GM18951 (cell line): ENCODE results near the gene ARHGEF26.

ENCODE experiments used
- POLR2A ChIP-seq: IDR thresholded peaks from 4 replicates; pipeline ENCODE4 v1.6.1; 2011; ENCODE audit warnings: mild to moderate bottlenecking; ENCODE audit not compliant: insufficient read length, insufficient read depth; ENCODE audit errors: extremely low read depth
- in situ Hi-C: fragments of 300-500 bp; cut with MboI; formaldehyde crosslinking; loops from one replicate; pipeline ENCODE4 v1.12.0; 2022; ENCODE audit warnings: low sequenced_read_pairs, mixed read lengths, inconsistent platforms; ENCODE audit not compliant: unreplicated experiment

The ARHGEF26 gene

DNA sequence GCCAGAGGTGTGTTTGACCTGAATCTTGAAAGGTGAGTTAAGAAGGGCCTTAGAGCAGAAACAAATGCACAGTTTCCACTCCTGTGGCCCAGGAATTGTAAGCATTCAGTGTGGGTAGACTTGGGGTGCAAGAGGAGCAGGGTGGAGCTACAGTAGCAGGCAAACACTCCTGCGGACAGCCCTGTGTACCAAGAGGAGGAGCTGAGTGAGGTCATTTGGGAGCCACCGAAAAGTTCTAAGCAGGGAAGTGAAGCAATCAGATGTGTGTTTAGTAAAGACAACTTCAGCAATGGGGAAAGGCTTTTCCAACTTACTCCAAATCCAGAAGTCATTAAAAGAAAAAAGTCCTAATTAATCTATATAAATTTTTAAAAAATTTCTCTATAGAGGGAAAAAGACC, 99.3 kb downstream of the ARHGEF26 start:
- TF ChIP-seq POLR2A, result no peak
- in situ Hi-C loops, result no loop called here

GRCh38 chr3:154223519-154223918, 102.3 kb downstream of the ARHGEF26 start:
- no peak for TF ChIP-seq POLR2A
- in situ Hi-C loops, result no loop called here

DNA sequence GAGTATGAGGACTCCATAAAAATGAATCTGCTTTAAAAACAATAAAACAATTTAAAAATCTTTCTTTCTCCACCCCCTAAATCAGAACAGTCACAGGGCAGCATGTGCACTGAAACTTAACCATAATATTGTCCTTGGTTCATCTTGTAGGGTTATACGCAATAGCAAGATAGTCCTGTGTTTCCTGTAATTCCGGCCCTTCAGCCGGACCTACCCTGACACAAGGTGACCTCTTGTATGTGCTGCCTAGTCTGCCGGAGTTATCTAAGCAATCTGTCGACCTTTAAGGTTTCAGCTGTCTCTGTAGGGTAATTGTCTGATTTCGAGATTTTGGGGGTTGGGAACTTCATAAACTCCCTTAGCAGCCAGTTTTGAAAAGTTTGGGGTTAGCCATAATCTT, 103.2 kb downstream of the ARHGEF26 start:
- in situ Hi-C loops, result no loop called here
- TF ChIP-seq POLR2A, result no peak

DNA sequence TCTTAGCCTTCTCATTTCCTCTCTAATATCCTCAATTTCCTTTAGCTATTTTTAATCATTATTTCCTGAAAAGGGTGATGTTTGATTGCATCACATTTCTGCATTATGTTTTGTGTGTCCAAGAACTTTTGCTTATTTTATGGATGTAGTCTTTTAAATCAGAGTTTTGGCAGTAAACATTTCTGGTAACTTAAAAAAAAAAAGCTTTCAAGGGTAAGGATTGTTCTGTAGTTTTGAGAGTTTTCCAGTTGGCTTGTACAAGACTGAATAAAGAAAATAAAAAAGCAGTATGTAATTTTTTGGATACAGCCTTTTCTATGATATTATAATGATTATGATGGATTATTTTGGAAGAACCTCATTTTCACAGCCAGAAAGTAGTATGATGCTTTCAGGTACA, 103.7 kb downstream of the ARHGEF26 start:
- TF ChIP-seq POLR2A, result no peak
- in situ Hi-C loops, result no loop called here

DNA sequence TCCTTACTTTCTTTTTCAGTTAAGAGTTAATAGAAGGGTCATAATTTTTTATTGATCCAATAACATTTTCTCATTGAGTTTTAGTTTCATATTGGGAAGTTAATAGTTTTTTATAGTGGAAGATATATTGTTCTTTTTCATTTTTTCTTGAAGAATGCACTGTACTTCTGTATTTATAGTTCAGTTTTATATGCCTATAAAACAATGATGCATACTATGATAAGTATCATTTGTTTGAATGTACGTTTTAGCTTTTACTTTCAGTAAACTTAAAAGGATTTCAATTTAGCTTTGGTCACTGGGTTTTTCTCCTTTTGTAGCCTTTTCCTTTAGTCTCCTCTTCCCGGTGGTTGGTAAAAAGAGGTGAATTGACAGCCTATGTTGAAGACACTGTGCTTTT, 104.3 kb downstream of the ARHGEF26 start:
- in situ Hi-C loops, result no loop called here
- TF ChIP-seq POLR2A, result no peak

DNA sequence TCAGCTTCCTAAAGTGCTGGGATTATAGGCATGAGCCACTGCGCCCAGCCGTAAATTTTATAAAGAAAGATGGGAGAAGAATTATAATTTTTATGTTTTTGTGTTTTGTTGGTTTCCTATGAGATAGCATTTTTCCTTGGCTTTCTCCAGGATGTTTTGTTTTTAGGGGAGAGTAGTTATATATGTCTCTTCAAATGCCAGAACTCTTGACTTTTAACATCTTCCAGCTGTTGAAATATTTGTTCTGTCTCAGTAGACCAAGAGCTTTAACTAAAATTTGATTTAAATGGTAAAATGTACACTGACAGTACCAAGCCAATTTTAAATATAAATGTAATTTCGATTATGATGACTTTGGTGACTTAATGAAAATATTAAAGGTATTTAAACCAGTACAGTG, 106.3 kb downstream of the ARHGEF26 start:
- in situ Hi-C loops, result no loop called here
- TF ChIP-seq POLR2A, result no peak

DNA sequence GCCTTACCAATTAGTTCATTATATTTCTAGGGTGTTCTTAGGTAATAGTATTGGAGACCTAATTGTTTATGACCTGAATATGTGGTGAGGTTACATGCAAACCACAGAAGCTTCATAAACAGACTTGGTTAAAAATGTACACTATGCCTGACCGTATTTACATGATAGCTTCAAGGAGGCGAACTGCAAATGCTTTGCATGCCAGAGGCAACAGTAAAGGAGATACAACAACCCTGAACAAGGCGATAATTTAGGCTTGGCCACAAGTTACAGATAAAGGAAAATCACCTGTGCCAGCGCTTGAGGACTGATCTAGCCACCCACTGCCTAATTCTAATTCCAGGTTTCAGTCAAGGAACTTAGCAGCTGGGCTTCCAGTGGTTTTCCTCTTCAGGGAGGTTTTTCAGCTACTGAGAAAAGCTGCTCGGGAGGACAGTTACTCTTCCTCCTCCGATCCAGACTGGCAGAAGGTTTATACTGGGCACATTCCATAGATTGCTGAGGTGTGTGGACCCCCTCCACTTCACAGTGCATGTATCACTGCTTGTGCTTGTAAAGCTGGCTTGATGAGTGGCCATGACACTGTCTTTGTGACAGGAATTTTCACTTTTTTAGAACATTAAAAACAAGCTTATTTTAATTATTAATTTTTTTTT, 107.5 kb downstream of the ARHGEF26 start:
- TF ChIP-seq POLR2A, result no peak
- in situ Hi-C loops, result no loop called here

GRCh38 chr3:154229217-154229590, 108.0 kb downstream of the ARHGEF26 start:
- in situ Hi-C loops, result no loop called here
- TF ChIP-seq POLR2A, result no peak

DNA sequence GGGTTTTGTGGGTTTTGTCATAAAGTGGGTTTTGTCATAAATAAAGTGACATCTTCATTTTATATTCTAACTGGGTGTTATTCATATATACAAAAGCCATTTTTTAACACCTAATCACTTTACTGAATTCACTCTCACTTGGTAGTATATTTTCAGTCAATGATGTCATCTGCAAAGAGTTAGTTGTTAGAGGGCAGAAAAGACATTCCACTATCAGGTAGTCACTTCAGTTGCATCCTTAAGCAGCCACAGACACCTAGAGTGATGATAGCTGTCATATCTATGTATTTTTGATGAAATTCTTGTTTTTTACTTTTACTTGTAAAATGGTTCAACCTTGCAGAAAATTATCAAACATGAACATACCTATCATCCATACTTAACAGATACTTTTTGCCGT, 114.1 kb downstream of the ARHGEF26 start:
- in situ Hi-C loops, result no loop called here
- TF ChIP-seq POLR2A, result no peak

DNA sequence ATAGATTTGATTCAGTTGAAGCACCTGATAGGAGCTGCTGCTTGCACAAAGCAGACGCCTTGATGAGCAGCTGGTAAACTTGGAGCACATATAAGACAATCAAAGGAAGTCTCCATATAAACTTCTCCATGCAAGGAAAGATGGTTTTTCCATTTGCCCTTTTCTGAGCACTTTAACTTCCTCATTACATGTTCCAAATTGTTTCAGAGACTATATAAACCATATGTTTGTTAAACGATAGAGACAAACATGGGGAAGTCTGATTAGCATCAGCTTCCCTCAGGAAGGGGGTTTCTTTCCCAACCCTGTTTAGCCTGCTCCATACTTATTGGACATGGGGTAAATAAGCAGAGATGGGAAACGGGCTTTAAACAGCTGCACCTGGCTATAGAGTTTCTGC, 115.1 kb downstream of the ARHGEF26 start:
- in situ Hi-C loops, result no loop called here
- TF ChIP-seq POLR2A, result no peak

DNA sequence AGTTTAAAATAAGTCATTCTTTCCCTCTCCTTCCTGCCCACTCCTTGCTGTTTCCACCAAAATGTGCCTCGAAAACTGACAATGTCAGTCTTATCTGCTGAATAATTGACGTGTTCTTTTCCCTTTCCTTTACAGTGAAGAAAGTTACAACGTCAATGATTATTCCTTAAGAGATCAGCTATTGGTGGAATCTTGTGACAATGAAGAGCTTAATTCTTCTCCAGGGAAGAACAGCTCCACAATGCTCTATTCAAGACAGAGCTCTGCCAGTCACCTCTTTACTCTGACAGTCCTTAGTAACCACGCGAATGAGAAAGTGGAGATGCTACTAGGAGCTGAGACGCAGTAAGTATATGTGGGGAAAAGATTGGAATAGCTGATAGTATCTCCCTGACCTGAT, 119.0 kb downstream of the ARHGEF26 start:
- in situ Hi-C loops, result no loop called here
- no peak for TF ChIP-seq POLR2A

- TF ChIP-seq POLR2A, result no peak
- in situ Hi-C loops, result no loop called here
Measured at GRCh38 chr3:154241496-154241895, 120.3 kb downstream of the ARHGEF26 start.

GRCh38 chr3:154242766-154243165, 121.6 kb downstream of the ARHGEF26 start:
- in situ Hi-C loops, result no loop called here
- no peak for TF ChIP-seq POLR2A

DNA sequence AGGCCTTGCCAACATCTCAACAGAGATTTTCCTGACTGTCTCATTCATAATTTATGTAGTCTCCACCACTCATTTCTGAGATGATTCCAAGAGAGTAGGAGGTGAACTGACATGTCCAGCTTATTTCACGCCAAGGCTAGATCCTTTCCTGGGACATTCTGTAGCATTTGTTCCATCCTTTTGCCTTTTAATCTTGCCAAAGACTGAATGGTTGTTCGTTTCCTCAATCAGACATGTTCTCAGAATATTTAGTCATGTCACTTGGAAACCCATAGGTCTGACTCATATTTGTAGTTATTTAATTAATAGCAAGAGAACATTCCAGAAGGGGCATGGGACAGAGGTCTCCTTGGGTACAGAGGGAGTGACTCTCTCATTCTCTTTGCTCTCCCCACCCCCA, 122.2 kb downstream of the ARHGEF26 start:
- in situ Hi-C loops, result no loop called here
- TF ChIP-seq POLR2A, result no peak

GRCh38 chr3:154244644-154245043, 123.5 kb downstream of the ARHGEF26 start:
- in situ Hi-C loops, result no loop called here
- no peak for TF ChIP-seq POLR2A
